H1 (cell line): ENCODE results near the gene CSNK1D.

Experiments used
- CBX5 ChIP-seq: fragments of 300-800, 300-1000 bp; sonication (generic); IDR thresholded peaks from 2 replicates; pipeline ENCODE4 v1.7.1; 2016; ENCODE audit warnings: antibody characterized with exemption, low read length, low read depth
- CTCF ChIP-seq, 3 experiments: IDR thresholded peaks; 1 replicate in 2 of 3; 2 replicates in 1 of 3; pipeline versions ENCODE4 v1.5.1 to v1.6.1; 2011; ENCODE audit warnings: low read length in 3 of 3, mild to moderate bottlenecking in 3 of 3, inconsistent platforms in 2 of 3, low read depth in 1 of 3, moderate library complexity in 1 of 3; ENCODE audit not compliant: insufficient read depth in 1 of 3; ENCODE audit errors: control extremely low read depth in 1 of 3
- EP300 ChIP-seq, 2 experiments: IDR thresholded peaks; 1 replicate in 1 of 2; 2 replicates in 1 of 2; pipeline ENCODE4 v1.6.1; 2011 to 2012; ENCODE audit warnings: low read depth in 2 of 2, low read length in 2 of 2, mild to moderate bottlenecking in 2 of 2, borderline replicate concordance in 1 of 2, inconsistent platforms in 1 of 2, moderate library complexity in 1 of 2
- PHF8 ChIP-seq: fragments of 200-600 bp; sonication (generic); conservative IDR thresholded peaks from 2 replicates; pipeline ENCODE4 v1.7.1; 2012; ENCODE audit warnings: low read depth, mild to moderate bottlenecking, inconsistent platforms, low read length, moderate library complexity
- POLR2A ChIP-seq, 2 experiments: IDR thresholded peaks; 1 replicate in 1 of 2; 2 replicates in 1 of 2; pipeline ENCODE4 v1.6.1; 2011; ENCODE audit warnings: low read depth in 2 of 2, low read length in 2 of 2, mild to moderate bottlenecking in 2 of 2; ENCODE audit errors: control extremely low read depth in 1 of 2
- POLR2AphosphoS5 ChIP-seq: IDR thresholded peaks from 2 replicates; pipeline ENCODE4 v1.6.1; 2011; ENCODE audit warnings: low read depth, low read length

- TF ChIP-seq CTCF (IDR thresholded peaks at IDR 0.05; ENCODE audit: control extremely low read depth in 1 of 3, insufficient read depth in 1 of 3, low read depth in 1 of 3, low read length in 3 of 3) (no peak), POLR2A (IDR thresholded peaks at IDR 0.05; ENCODE audit: control extremely low read depth in 1 of 2, low read depth in 2 of 2, low read length in 2 of 2) (no peak), PHF8 (no peak), EP300 (IDR thresholded peaks at IDR 0.05; ENCODE audit: borderline replicate concordance in 1 of 2, low read depth in 2 of 2, low read length in 2 of 2) (no peak), POLR2AphosphoS5 (no peak), CBX5 (no peak)
Measured at GRCh38 chr17:82303944-82304808, 30.7 kb upstream of the CSNK1D start.
